GM21723 (cell line): Measurements from ENCODE around the gene KIF3B.
"Not testable (repeated sequence)": the region's sequence is repeated elsewhere in the genome, so short reads cannot be mapped to it uniquely, and the experiment has no call there.

ENCODE experiments used
- ATAC-seq: cut with Tn5 transposase; IDR thresholded peaks from one replicate; pipeline ENCODE4 v1.9.1; 2021; ENCODE audit warnings: mild to moderate bottlenecking, moderate library complexity; ENCODE audit not compliant: unreplicated experiment

The KIF3B gene

DNA sequence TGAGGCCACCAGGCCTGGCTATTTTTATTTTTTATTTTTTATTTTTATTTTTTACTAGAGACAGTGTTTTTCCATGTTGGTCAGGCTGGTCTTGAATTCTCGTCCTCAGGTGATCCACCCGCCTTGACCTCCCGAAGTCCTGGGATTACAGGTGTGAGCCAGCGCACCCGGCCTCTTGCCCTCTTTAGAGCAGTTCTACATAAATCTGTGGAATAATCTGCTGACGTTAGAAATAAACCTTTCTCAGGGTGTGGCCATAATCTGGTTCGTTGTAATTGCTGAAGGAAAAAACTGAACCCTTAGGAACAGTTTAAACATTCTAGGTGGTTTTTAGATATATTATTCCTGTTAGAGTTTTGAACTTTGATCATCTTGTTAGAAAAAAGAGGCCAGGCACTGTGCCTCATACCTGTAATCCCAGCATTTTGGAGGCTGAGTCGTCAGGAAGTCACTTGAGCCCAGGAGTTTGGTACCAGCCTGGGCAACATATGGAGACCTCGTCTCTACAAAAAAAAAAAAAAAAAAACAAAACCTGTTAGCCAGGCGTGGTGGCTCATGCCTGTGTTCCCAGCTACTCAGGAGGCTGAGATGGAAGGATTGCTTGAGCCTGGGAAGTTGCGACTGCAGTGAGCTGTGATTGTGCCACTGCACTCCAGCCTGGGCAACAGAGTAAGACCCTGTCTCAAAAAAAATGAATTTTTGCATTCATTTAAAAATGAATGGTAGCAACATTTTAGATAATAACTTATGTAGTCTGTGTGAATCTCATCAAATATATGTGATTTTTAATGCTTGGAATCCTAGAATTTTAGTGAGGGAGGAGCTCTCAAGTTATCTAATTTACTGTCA lies 104.9 kb downstream of the KIF3B start:
- ATAC-seq = no peak

- ATAC-seq = not testable (repeated sequence)
These were observed 106.0 kb downstream of the KIF3B start for GRCh38 chr20:32383441-32383840.
